ENCODE results near the gene RTN4RL1. TPM values are rescaled to one million over a fixed set of nuclear protein-coding genes. Genes with fewer than 3 reads are reported as not detected.

Gene RTN4RL1
- polyA plus RNA-seq, 1 donor (not counting 4 experiments of a cell fraction or from before 2014, with no cell fraction given): 2.3 TPM

- dilution Hi-C loops (cut with MboI; ENCODE audit: extremely low pct_ligation_motif_present, low sequenced_read_pairs): no loop called here
- Histone ChIP-seq H3K4me1 (ENCODE audit: control insufficient read depth, extremely low read depth, insufficient read depth, low read length) (no peaks in the 10 kb centered on the region), H3K9me3 (ENCODE audit: control insufficient read depth, low read depth, low read length) (no peaks in the 10 kb centered on the region), H2AFZ (ENCODE audit: control insufficient read depth, low read length) (no peak overlapping the region), H3K36me3 (ENCODE audit: control insufficient read depth in 2 of 2, extremely low read depth in 1 of 2, insufficient read depth in 2 of 2, low read length in 2 of 2) (no peaks in the 10 kb centered on the region), H3K4me2 (ENCODE audit: control insufficient read depth, extremely low read depth, insufficient read depth, low read depth, low read length) (no peak overlapping the region), H3K4me3 (ENCODE audit: control insufficient read depth in 2 of 3, extremely low read depth in 1 of 3, insufficient read depth in 2 of 3, low read depth in 1 of 3, low read length in 3 of 3) (no peak overlapping the region), H3K9ac (ENCODE audit: control insufficient read depth, extremely low read depth, insufficient read depth, low read length) (no peak overlapping the region), H4K20me1 (ENCODE audit: control insufficient read depth, extremely low read depth, insufficient read depth, low read length) (no peaks in the 10 kb centered on the region), H3K79me2 (ENCODE audit: control insufficient read depth, insufficient read depth, low read length) (no peaks in the 10 kb centered on the region), H3K27me3 (ENCODE audit: control insufficient read depth, extremely low read depth, insufficient read depth, low read length) (no peaks in the 10 kb centered on the region), H3K27ac (ENCODE audit: control insufficient read depth, insufficient read depth, low read length) (no peak overlapping the region), H3K9me1 (ENCODE audit: control insufficient read depth, extremely low read depth, insufficient read depth, low read length) (no peaks in the 10 kb centered on the region)
- FAIRE-seq (no peak), DNase-seq (ENCODE audit: low read depth, low spot score) (no peak)
- TF ChIP-seq CTCF (optimal IDR thresholded peaks at IDR 0.05 in 1 of 3, IDR thresholded peaks at IDR 0.05 in 1 of 3, conservative IDR thresholded peaks at IDR 0.05 in 1 of 3; ENCODE audit: extremely low read depth in 1 of 3, insufficient read depth in 2 of 3, low read length in 3 of 3) (no peak), EZH2 (IDR thresholded peaks at IDR 0.05; ENCODE audit: low read length) (no peak)
Measured at GRCh38 chr17:1958134-1958881, 66.8 kb downstream of the RTN4RL1 start.

- H3K36me3 ChIP-seq (ENCODE audit: control insufficient read depth in 2 of 2, extremely low read depth in 1 of 2, insufficient read depth in 2 of 2, low read length in 2 of 2): no peaks in the 10 kb centered on the region
- FAIRE-seq (no peak), DNase-seq (ENCODE audit: low read depth, low spot score) (no peak)
- no peaks in the 10 kb centered on the region for H3K4me1 ChIP-seq (ENCODE audit: control insufficient read depth, extremely low read depth, insufficient read depth, low read length)
- no peak overlapping the region for H2AFZ ChIP-seq (ENCODE audit: control insufficient read depth, low read length)
- no peaks in the 10 kb centered on the region for H3K9me3 ChIP-seq (ENCODE audit: control insufficient read depth, low read depth, low read length)
- H3K9me1 ChIP-seq (ENCODE audit: control insufficient read depth, extremely low read depth, insufficient read depth, low read length): no peaks in the 10 kb centered on the region
- no peaks in the 10 kb centered on the region for H4K20me1 ChIP-seq (ENCODE audit: control insufficient read depth, extremely low read depth, insufficient read depth, low read length)
- no peak overlapping the region for H3K4me2 ChIP-seq (ENCODE audit: control insufficient read depth, extremely low read depth, insufficient read depth, low read depth, low read length)
- dilution Hi-C loops (cut with MboI; ENCODE audit: extremely low pct_ligation_motif_present, low sequenced_read_pairs): no loop called here
- no peaks in the 10 kb centered on the region for H3K79me2 ChIP-seq (ENCODE audit: control insufficient read depth, insufficient read depth, low read length)
- H3K4me3 ChIP-seq (ENCODE audit: control insufficient read depth in 2 of 3, extremely low read depth in 1 of 3, insufficient read depth in 2 of 3, low read depth in 1 of 3, low read length in 3 of 3): no peak overlapping the region
- no peak overlapping the region for H3K9ac ChIP-seq (ENCODE audit: control insufficient read depth, extremely low read depth, insufficient read depth, low read length)
- H3K27ac ChIP-seq (ENCODE audit: control insufficient read depth, insufficient read depth, low read length): no peak overlapping the region
- TF ChIP-seq CTCF (optimal IDR thresholded peaks at IDR 0.05 in 1 of 3, IDR thresholded peaks at IDR 0.05 in 1 of 3, conservative IDR thresholded peaks at IDR 0.05 in 1 of 3; ENCODE audit: extremely low read depth in 1 of 3, insufficient read depth in 2 of 3, low read length in 3 of 3): no peak
- TF ChIP-seq EZH2 (IDR thresholded peaks at IDR 0.05; ENCODE audit: low read length): no peak
- H3K27me3 ChIP-seq (ENCODE audit: control insufficient read depth, extremely low read depth, insufficient read depth, low read length): no peaks in the 10 kb centered on the region
Measured at GRCh38 chr17:1957037-1957436, 68.1 kb downstream of the RTN4RL1 start.

All from keratinocyte (primary cell).